Neural cell (in vitro differentiated cells): ENCODE measurements around the gene ARTN. TPM values are rescaled to one million over a fixed set of nuclear protein-coding genes. Genes with fewer than 3 reads are reported as not detected.

Experiments used
- H2AFZ ChIP-seq: fragments of 200-600, 300-800 bp; sonication (generic), shearing (Covaris generic); 2 replicates; pipeline ENCODE4 v1.6.0; 2014; ENCODE audit warnings: low read depth, mild to moderate bottlenecking, antibody characterized with exemption, low read length, moderate library complexity
- H3F3A ChIP-seq: fragments of 200-600 bp; shearing (Covaris generic); 2 replicates; pipeline ENCODE4 v1.6.1; 2016; ENCODE audit warnings: mild to moderate bottlenecking, moderate library complexity, mixed read lengths, antibody characterized with exemption, low read length; ENCODE audit not compliant: insufficient read depth, poor library complexity, severe bottlenecking
- H3K27ac ChIP-seq: fragments of 200-600, 300-800 bp; sonication (generic), shearing (Covaris generic); 2 replicates; pipeline ENCODE4 v1.5.1; 2014; ENCODE audit warnings: mild to moderate bottlenecking, low read length, moderate library complexity
- H3K27me3 ChIP-seq: fragments of 300-800, 200-600 bp; sonication (generic), shearing (Covaris generic); 2 replicates; pipeline ENCODE4 v1.6.0; 2014; ENCODE audit warnings: mild to moderate bottlenecking, low read depth, low read length, moderate library complexity; ENCODE audit not compliant: insufficient read depth
- H3K36me3 ChIP-seq: fragments of 300-800, 200-600 bp; sonication (generic), shearing (Covaris generic); 2 replicates; pipeline ENCODE4 v1.5.1; 2014; ENCODE audit warnings: mild to moderate bottlenecking, antibody characterized with exemption, low read length, moderate library complexity; ENCODE audit not compliant: insufficient read depth
- H3K4me2 ChIP-seq: fragments of 300-800, 200-600 bp; sonication (generic), shearing (Covaris generic); 2 replicates; pipeline ENCODE4 v1.6.0; 2014; ENCODE audit warnings: mild to moderate bottlenecking, low read length
- H3K4me3 ChIP-seq: fragments of 300-800, 200-600 bp; sonication (generic), shearing (Covaris generic); 2 replicates; pipeline ENCODE4 v1.5.1; 2014; ENCODE audit warnings: mild to moderate bottlenecking, low read length, moderate library complexity
- H3K79me2 ChIP-seq: fragments of 200-600 bp; shearing (Covaris generic); replicated peaks from 2 replicates; pipeline ENCODE4 v1.6.0; 2014; ENCODE audit warnings: mild to moderate bottlenecking, low read length, moderate library complexity; ENCODE audit not compliant: insufficient read depth
- H3K9ac ChIP-seq: fragments of 300-800, 200-600 bp; sonication (generic), shearing (Covaris generic); 2 replicates; pipeline ENCODE4 v1.6.1; 2016; ENCODE audit warnings: mild to moderate bottlenecking, low read length, mixed read lengths
- H3K9me2 ChIP-seq: fragments of 200-600 bp; shearing (Covaris generic); 2 replicates; pipeline ENCODE4 v1.6.1; 2016; ENCODE audit warnings: mild to moderate bottlenecking, low read length, mixed read lengths; ENCODE audit not compliant: insufficient read depth
- H3K9me3 ChIP-seq: fragments of 200-600, 300-800 bp; sonication (generic), shearing (Covaris generic); 2 replicates; pipeline ENCODE4 v1.6.1; 2016; ENCODE audit warnings: mild to moderate bottlenecking, mixed run types, low read length, moderate library complexity, mixed read lengths
- H4K20me1 ChIP-seq: fragments of 200-600 bp; shearing (Covaris generic); 2 replicates; pipeline ENCODE4 v1.6.1; 2016; ENCODE audit warnings: mild to moderate bottlenecking, mixed run types; ENCODE audit not compliant: insufficient read depth
- CTCF ChIP-seq: fragments of 450-650 bp; IDR thresholded peaks from 2 replicates; pipeline ENCODE4 v1.5.1; 2014; ENCODE audit warnings: antibody characterized with exemption, mild to moderate bottlenecking, moderate library complexity; ENCODE audit not compliant: poor library complexity, severe bottlenecking
- EP300 ChIP-seq: fragments of 450-650 bp; conservative IDR thresholded peaks from 2 replicates; pipeline ENCODE4 v1.6.1; 2014; ENCODE audit warnings: antibody characterized with exemption, mild to moderate bottlenecking, moderate library complexity; ENCODE audit not compliant: poor library complexity, severe bottlenecking
- EZH2 ChIP-seq: fragments of 200-600, 300-800 bp; shearing (Covaris generic), sonication (generic); IDR thresholded peaks from 2 replicates; pipeline ENCODE4 v1.6.1; 2014; ENCODE audit warnings: antibody characterized with exemption, low read length, borderline replicate concordance, mild to moderate bottlenecking; ENCODE audit not compliant: insufficient read depth, poor library complexity, severe bottlenecking
- MXI1 ChIP-seq: fragments of 450-650 bp; conservative IDR thresholded peaks from 2 replicates; pipeline ENCODE4 v1.6.1; 2014; ENCODE audit warnings: antibody characterized with exemption, mild to moderate bottlenecking; ENCODE audit not compliant: poor library complexity, severe bottlenecking
- POLR2AphosphoS5 ChIP-seq: IDR thresholded peaks from 2 replicates; pipeline ENCODE4 v1.6.1; 2012
- RAD21 ChIP-seq: fragments of 450-650 bp; conservative IDR thresholded peaks from 2 replicates; pipeline ENCODE4 v1.6.1; 2014; ENCODE audit warnings: antibody characterized with exemption, mild to moderate bottlenecking, moderate library complexity
- REST ChIP-seq: IDR thresholded peaks from 2 replicates; pipeline ENCODE4 v1.6.1; 2012; ENCODE audit warnings: borderline replicate concordance
- SMC3 ChIP-seq: fragments of 450-650 bp; conservative IDR thresholded peaks from 2 replicates; pipeline ENCODE4 v1.6.1; 2014; ENCODE audit warnings: antibody characterized with exemption, mild to moderate bottlenecking, moderate library complexity; ENCODE audit not compliant: poor library complexity
- TAF1 ChIP-seq: IDR thresholded peaks from 2 replicates; pipeline ENCODE4 v1.6.1; 2012; ENCODE audit warnings: low read depth
- polyA minus RNA-seq: library from RNA; depleted of rRNA, polyadenylated mRNA; stranded (reverse); fragments of >200 nt; gene quantifications from 2 replicates; pipeline ENCODE4 v1.2.3, GENCODE V29; 2014
- polyA plus RNA-seq: library from polyadenylated mRNA; depleted of rRNA; stranded (reverse); fragments of >200 nt; gene quantifications from 2 replicates; pipeline ENCODE4 v1.2.3, GENCODE V29; 2014

The ARTN gene, protein sequence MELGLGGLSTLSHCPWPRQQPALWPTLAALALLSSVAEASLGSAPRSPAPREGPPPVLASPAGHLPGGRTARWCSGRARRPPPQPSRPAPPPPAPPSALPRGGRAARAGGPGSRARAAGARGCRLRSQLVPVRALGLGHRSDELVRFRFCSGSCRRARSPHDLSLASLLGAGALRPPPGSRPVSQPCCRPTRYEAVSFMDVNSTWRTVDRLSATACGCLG
- polyA plus RNA-seq (1.4 and 2.2 TPM in 2 replicates), polyA minus RNA-seq (0.58 TPM in 1 of 2 replicates, not detected in the other)

DNA sequence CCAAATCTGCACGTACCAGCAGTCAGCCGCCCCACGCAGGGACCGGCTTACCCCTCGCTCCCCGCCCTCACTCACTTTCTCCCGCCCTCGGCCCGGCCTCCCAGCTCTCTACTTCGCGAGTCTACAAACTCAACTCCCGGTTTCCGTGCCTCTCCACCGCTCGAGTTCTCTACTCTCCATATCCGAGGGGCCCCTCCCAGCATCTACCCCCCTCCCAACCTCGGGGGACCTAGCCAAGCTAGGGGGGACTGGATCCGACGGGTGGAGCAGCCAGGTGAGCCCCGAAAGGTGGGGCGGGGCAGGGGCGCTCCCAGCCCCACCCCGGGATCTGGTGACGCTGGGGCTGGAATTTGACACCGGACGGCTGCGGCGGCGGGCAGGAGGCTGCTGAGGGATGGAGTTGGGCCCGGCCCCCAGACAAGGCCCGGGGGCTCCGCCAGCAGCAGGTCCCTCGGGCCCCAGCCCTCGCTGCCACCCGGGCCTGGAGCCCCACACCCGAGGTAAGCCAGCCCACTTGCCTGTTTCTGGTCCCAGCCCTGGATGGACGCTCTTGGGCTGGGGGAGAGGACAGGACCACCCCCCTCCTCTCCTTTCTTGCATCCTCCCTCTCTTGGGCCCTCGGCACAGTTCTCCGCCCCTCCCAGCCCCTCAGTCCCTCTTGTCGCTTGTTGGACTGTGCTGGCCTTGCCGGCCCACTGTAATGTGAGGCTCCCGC is at the start of gene ARTN:
Gene ARTN (plus strand): TSS at position 416 of the 715 bp plus-strand sequence. CDS start 1,856 bp downstream, outside the sequence.
- H3K36me3 ChIP-seq: no peaks in the 10 kb centered on the region
- no peak within 1 kb of the TSS for H3K9ac ChIP-seq
- H3K9me3 ChIP-seq: no peaks in the 10 kb centered on the region
- no peaks in the 10 kb centered on the region for H4K20me1 ChIP-seq
- no peak within 1 kb of the TSS for H3K4me2 ChIP-seq
- no peak for TF ChIP-seq TAF1
- no peak for TF ChIP-seq CTCF
- TF ChIP-seq POLR2AphosphoS5: no peak
- no peak for TF ChIP-seq REST
- TF ChIP-seq EP300: no peak
- TF ChIP-seq EZH2: no peak
- no peak for TF ChIP-seq SMC3
- no peak for TF ChIP-seq RAD21
- no peak for TF ChIP-seq MXI1
- no peaks in the 10 kb centered on the region for H3K79me2 ChIP-seq
- no peak within 1 kb of the TSS for H3K27ac ChIP-seq
- H3K27me3 ChIP-seq: peaks cover 34% of the 10 kb centered on the region
- no peak within 1 kb of the TSS for H3K4me3 ChIP-seq
- no peaks in the 10 kb centered on the region for H3K9me2 ChIP-seq
- H2AFZ ChIP-seq: no peak within 1 kb of the TSS
- no peaks in the 10 kb centered on the region for H3F3A ChIP-seq

DNA sequence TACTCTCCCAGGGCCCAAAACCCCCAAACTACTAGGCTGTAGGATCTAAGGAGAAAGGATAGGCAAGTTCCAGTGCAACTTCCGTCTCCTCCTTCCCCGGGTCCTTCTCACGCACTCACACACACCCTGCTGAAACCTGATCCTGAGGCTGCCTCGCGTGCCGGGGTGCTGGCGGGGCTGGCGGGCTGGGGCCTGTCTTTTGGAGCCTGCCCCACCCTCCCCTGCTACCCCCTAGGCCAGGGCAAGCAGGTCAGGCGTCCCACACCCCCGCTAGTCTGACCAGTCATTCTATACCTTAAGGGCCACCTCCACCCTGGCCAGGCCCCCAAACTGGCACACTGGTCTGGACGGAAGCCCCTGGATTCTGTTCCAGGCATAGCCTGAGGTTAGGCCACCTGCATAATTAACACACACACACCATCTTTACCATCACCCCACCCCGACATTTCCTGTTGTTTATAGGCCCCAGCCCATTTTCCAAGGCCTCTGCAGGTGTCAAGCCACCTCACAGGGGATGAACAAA is 48.3 kb upstream of the ARTN start:
- Histone ChIP-seq H4K20me1 (no peaks in the 10 kb centered on the region), H3K9me3 (no peaks in the 10 kb centered on the region), H3K9ac (no peak overlapping the region), H3K79me2 (no peaks in the 10 kb centered on the region), H2AFZ (no peak overlapping the region), H3K4me2 (no peak overlapping the region), H3F3A (no peaks in the 10 kb centered on the region), H3K4me3 (no peak overlapping the region), H3K36me3 (no peaks in the 10 kb centered on the region), H3K9me2 (no peaks in the 10 kb centered on the region), H3K27me3 (no peaks in the 10 kb centered on the region), H3K27ac (no peak overlapping the region)
- TF ChIP-seq EZH2: no peak
- no peak for TF ChIP-seq SMC3
- no peak for TF ChIP-seq TAF1
- TF ChIP-seq EP300: no peak
- no peak for TF ChIP-seq MXI1
- no peak for TF ChIP-seq RAD21
- no peak for TF ChIP-seq REST
